Nucleus accumbens (tissue), 56 donors: Measurements from ENCODE around the gene C6.

Source experiments
- DNase-seq, 56 donors: peaks; one replicate each; lab custom pipeline; 2025; lab: John Stamatoyannopoulos, UW

C6 gene

DNA sequence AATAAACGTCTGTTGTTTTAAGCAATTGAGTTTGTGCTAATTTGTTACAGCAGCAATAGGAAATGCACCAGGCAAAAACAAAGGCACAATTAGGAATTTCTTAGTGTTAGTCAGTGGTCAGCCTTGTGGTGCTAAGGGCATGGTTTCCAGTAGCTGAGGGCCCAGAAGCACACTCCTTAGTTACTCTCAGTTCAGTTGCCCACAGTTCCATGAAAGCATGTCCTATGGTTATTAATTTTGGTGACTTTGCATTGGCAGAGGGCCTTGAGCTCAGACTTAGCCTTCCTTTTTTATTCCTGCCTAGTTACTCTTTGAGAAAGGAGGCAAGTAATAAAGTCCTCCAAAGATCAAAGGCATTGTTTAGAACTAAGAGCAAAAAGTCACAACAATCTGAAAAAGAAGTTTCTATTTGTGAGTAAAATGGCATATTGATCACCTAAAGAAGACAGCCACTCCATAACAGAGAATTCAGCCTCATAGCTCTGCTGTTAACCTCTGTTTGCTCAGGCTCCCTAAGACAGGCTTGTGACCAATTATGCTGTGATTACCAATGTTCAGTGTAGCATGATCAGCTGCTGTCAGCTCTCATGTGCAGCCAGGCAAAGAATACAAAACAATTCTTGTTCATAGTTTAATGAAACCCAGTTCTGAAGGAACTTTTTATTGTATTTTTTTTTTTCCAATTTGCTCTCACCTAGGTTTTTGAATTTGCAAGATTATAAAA is 85.2 kb downstream of the C6 start:
- no peak for DNase-seq

DNA sequence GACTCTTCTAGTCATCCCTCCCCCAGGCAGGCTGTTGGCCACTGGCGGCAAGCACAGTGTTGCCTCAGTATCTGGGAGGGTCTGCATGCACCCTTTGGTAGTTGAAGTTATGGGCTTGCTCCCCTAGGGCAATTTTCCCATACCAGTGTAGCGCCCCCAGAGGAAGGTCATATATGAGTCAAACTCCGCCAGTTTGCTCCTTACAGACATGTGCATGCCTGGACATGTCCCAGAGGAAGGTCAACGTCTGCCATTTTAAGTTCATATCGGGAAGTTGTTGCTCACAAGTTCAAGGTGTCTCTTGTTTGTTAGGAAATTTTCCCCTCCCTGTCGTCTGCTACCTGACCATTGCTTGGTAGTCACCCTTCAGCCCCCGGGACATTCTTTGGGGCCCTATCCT is 90.9 kb downstream of the C6 start:
- no peak for DNase-seq

GRCh38 chr5:41120600-41120999 is 92.7 kb downstream of the C6 start:
- DNase-seq = no peak

DNA sequence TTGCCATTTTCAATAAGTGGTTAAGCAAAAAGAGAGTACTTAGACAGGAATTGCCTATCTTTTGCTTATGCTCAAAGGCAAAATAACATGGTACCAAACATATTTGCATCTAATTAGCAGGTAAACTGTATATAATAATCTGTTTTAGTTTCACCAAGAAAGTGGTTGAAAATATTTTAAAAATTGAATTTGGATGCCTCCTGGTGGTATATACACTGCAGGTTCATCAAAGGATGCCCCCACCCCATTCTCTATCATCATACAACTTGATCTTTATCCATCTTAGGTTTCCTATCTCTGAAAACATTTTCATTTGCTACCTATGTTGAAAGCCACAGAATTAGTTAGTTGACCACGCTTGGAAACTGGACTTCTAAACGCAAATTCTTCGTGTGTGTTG is 95.2 kb downstream of the C6 start:
- no peak for DNase-seq

GRCh38 chr5:41115281-41115680 is 98.1 kb downstream of the C6 start:
- no peak for DNase-seq

- DNase-seq = no peak
Observed at GRCh38 chr5:41112486-41113455, 100.6 kb downstream of the C6 start.

GRCh38 chr5:41109186-41109585 is 104.1 kb downstream of the C6 start:
- DNase-seq = no peak

GRCh38 chr5:41102341-41102740 is 111.0 kb downstream of the C6 start:
- no peak for DNase-seq

- no peak for DNase-seq
Observed at GRCh38 chr5:41097642-41098041, 115.7 kb downstream of the C6 start.

DNA sequence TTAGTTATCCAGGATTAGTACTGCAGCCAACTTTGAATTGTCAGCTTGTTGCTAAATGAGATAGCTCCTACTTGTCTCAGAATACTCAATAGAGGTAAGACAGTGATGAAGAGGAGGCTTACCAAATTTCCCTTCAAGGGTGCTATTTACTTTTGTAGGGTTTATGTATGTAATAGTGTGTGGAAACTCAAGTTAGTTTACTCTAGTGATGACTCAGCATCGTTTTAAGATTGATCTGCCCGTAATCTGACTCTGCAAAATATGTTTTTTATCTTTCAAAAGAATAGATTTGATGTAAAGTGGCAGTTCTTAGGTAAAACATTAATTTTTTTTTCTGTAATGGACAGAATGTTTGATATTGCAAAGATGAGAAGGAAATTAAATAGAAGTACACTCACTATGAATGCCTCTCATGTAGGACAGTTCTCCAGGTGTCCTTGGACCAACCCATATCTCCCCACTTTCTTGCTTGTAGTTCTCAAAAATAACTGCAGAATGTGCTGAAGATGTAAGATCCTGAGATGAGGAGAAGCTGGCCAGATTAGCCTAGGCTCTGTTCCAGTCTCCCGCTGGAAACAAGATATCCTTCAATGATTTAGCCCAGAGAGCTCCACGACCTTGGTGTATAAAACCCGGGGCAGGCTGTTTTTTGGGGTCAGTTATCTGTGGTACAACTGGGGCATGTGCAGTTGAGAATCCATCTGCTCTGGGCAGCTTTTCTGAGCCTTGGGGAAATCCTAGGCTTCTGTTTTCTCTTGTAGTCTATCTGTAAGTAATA is 117.8 kb downstream of the C6 start:
- no peak for DNase-seq

GRCh38 chr5:41094871-41095270 is 118.5 kb downstream of the C6 start:
- no peak for DNase-seq

DNA sequence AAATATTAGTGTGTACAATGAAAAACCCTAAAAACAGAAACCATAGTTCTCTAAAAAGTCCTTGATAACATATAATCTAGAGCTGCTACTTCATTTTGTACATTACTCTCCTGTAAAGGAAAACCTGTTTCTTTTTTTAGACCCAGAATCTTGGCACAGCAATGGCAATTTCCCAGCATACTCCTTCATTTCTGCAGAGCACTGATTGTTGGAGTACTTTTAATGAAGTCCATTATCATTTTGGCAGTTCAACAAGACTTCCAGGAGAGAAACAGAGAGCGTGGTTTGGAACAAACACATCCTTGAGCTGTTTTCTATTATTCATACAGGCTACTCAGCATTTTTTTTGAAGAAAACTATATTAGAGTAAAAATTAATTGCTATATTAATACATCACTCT is 119.5 kb downstream of the C6 start:
- no peak for DNase-seq
